A549 (cell line): ENCODE results near the gene RERE.
"Not testable (repeated sequence)": the region's sequence is repeated elsewhere in the genome, so short reads cannot be mapped to it uniquely, and the experiment has no call there.

ENCODE experiments used
- PHF8 ChIP-seq: fragments of 200-600 bp; sonication (generic); IDR thresholded peaks from 2 replicates; pipeline ENCODE4 v1.6.1; 2016; ENCODE audit warnings: low read depth, mild to moderate bottlenecking, antibody characterized with exemption, moderate library complexity, borderline replicate concordance
- TF ChIP-seq, protein P1 (sequence below): fragments of 150-350 bp; IDR thresholded peaks from 2 replicates; pipeline ENCODE4 v1.6.1; 2014; ENCODE audit warnings: low read depth, mild to moderate bottlenecking, low read length

DNA sequence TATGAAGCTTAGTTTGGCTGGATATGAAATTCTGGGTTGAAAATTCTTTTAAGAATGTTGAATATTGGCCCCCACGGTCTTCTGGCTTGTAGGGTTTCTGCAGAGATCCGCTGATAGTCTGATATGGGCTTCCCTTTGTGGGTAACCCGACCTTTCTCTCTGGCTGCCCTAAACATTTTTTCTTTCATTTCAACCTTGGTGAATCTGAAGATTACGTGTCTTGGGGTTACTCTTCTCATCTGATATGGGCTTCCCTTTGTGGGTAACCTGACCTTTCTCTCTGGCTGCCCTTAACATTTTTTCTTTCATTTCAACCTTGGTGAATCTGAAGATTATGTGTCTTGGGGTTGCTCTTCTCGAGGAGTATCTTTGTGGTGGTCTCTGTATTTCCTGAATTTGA, 371.3 kb downstream of the RERE start:
- TF ChIP-seq, protein P1, sequence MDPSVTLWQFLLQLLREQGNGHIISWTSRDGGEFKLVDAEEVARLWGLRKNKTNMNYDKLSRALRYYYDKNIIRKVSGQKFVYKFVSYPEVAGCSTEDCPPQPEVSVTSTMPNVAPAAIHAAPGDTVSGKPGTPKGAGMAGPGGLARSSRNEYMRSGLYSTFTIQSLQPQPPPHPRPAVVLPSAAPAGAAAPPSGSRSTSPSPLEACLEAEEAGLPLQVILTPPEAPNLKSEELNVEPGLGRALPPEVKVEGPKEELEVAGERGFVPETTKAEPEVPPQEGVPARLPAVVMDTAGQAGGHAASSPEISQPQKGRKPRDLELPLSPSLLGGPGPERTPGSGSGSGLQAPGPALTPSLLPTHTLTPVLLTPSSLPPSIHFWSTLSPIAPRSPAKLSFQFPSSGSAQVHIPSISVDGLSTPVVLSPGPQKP: not testable (repeated sequence)
- TF ChIP-seq PHF8: not testable (repeated sequence)
